A673 (cell line): ENCODE measurements around the gene FYTTD1. TPM values are rescaled to one million over a fixed set of nuclear protein-coding genes. Genes with fewer than 3 reads are reported as not detected.

Source experiments
- BruUV-seq: library from RNA; stranded (reverse); fragments of 400-500 nt; replicated peaks from 2 replicates; lab custom pipeline; 2021; lab: Mats Ljungman, UMichigan
- CTCF ChIA-PET: fragments of 300-600 bp; sonication (Branson Sonifier 250); formaldehyde crosslinking; loops from one replicate; lab custom pipeline; 2022; ENCODE audit warnings: antibody characterized with exemption; lab: Charles Lee
- POLR2A ChIA-PET: fragments of 300-600 bp; sonication (Branson Sonifier 250); formaldehyde crosslinking; loops from one replicate; lab custom pipeline; 2022; ENCODE audit warnings: antibody characterized with exemption; ENCODE audit not compliant: low non-redundant PET; lab: Charles Lee
- DNase-seq: peaks from one replicate; pipeline ENCODE4 v3.0.0-alpha.2; 2015; ENCODE audit warnings: low spot score
- H3K27ac ChIP-seq: fragments of 200-600 bp; sonication (generic); 2 replicates; pipeline ENCODE4 v1.5.1; 2016; ENCODE audit warnings: mixed run types, low read depth, mild to moderate bottlenecking, mixed read lengths, antibody characterized with exemption, low read length; ENCODE audit not compliant: poor library complexity, severe bottlenecking
- H3K27me3 ChIP-seq: fragments of 200-600 bp; sonication (generic); replicated peaks from 2 replicates; pipeline ENCODE4 v1.6.1; 2017; ENCODE audit warnings: mixed run types, low read depth, mild to moderate bottlenecking, mixed read lengths, antibody characterized with exemption, low read length; ENCODE audit not compliant: insufficient read depth, poor library complexity
- H3K36me3 ChIP-seq: fragments of 200-600 bp; sonication (generic); 2 replicates; pipeline ENCODE4 v1.6.1; 2016; ENCODE audit warnings: mixed run types, mild to moderate bottlenecking, mixed read lengths, antibody characterized with exemption, low read length; ENCODE audit not compliant: insufficient read depth, poor library complexity, severe bottlenecking
- H3K4me1 ChIP-seq: fragments of 200-600 bp; sonication (generic); 2 replicates; pipeline ENCODE4 v1.6.1; 2017; ENCODE audit warnings: mixed run types, mild to moderate bottlenecking, mixed read lengths, antibody characterized with exemption, low read length; ENCODE audit not compliant: insufficient read depth, poor library complexity, severe bottlenecking
- H3K4me3 ChIP-seq: fragments of 200-600 bp; sonication (generic); 2 replicates; pipeline ENCODE4 v1.5.1; 2016; ENCODE audit warnings: low read depth, mixed run types, mild to moderate bottlenecking, mixed read lengths, low read length; ENCODE audit not compliant: poor library complexity, severe bottlenecking
- H3K9me3 ChIP-seq: fragments of 200-600 bp; sonication (generic); 2 replicates; pipeline ENCODE4 v1.6.1; 2016; ENCODE audit warnings: mixed run types, low read depth, mild to moderate bottlenecking, mixed read lengths, antibody characterized with exemption, low read length; ENCODE audit not compliant: poor library complexity, severe bottlenecking
- EZH2 ChIP-seq: fragments of 200-600 bp; sonication (generic); IDR thresholded peaks from 2 replicates; pipeline ENCODE4 v1.6.1; 2017; ENCODE audit warnings: borderline replicate concordance, low read depth, mild to moderate bottlenecking, mixed read lengths, antibody characterized with exemption, low read length; ENCODE audit not compliant: poor library complexity, severe bottlenecking
- intact Hi-C: fragments of 100-400 bp; cut with micrococcal nuclease; formaldehyde crosslinking; loops from one replicate; pipeline ENCODE4 v1.10.0; 2022; ENCODE audit not compliant: unreplicated experiment
- total RNA-seq: library from RNA; stranded (reverse); gene quantifications from 2 replicates; pipeline ENCODE4 v1.2.3, GENCODE V29; 2021
- TF ChIP-seq, protein P1 (sequence below): fragments of 300-800, 200-600 bp; sonication (generic); conservative IDR thresholded peaks from 2 replicates; pipeline ENCODE4 v1.5.1; 2017; ENCODE audit warnings: low read depth, mild to moderate bottlenecking, antibody characterized with exemption, low read length, moderate library complexity, mixed read lengths

Gene FYTTD1
- total RNA-seq, 1 experiment from 2014 or later = 89.7 TPM

DNA sequence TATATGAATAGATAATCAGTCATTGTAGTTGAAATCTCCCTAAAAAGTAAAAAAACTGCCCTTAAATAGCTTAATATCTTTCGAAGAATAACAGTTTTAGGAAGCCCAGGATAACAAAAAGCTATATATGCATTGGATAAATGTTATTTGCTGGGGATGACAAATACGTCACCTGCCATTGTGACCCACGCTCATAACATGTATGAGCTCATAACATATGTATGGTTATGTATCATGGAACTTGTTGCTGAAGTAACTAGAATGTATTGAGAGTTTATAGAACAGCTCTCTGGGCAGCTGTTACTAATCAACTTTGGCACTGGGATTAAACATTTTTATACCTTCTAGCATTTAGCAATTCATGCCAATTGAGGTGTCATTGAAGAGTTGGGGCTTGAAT lies 39.6 kb downstream of the FYTTD1 start:
- Histone ChIP-seq H3K4me1 (peaks cover 14% of the 10 kb centered on the region), H3K4me3 (no peak overlapping the region), H3K36me3 (no peaks in the 10 kb centered on the region), H3K27ac (no peak overlapping the region), H3K27me3 (no peaks in the 10 kb centered on the region), H3K9me3 (no peaks in the 10 kb centered on the region)
- CTCF ChIA-PET = no interaction called here
- BruUV-seq = no TSS peak
- intact Hi-C loops = no loop called here
- no peak for DNase-seq
- POLR2A ChIA-PET = interaction anchor here (0.5 kb wide), 1 partner anchor 93 kb away, joined by 4 read pairs; no protein-coding TSS in a partner anchor
- TF ChIP-seq EZH2 = no peak
- TF ChIP-seq, protein P1, sequence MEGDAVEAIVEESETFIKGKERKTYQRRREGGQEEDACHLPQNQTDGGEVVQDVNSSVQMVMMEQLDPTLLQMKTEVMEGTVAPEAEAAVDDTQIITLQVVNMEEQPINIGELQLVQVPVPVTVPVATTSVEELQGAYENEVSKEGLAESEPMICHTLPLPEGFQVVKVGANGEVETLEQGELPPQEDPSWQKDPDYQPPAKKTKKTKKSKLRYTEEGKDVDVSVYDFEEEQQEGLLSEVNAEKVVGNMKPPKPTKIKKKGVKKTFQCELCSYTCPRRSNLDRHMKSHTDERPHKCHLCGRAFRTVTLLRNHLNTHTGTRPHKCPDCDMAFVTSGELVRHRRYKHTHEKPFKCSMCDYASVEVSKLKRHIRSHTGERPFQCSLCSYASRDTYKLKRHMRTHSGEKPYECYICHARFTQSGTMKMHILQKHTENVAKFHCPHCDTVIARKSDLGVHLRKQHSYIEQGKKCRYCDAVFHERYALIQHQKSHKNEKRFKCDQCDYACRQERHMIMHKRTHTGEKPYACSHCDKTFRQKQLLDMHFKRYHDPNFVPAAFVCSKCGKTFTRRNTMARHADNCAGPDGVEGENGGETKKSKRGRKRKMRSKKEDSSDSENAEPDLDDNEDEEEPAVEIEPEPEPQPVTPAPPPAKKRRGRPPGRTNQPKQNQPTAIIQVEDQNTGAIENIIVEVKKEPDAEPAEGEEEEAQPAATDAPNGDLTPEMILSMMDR = no peak

DNA sequence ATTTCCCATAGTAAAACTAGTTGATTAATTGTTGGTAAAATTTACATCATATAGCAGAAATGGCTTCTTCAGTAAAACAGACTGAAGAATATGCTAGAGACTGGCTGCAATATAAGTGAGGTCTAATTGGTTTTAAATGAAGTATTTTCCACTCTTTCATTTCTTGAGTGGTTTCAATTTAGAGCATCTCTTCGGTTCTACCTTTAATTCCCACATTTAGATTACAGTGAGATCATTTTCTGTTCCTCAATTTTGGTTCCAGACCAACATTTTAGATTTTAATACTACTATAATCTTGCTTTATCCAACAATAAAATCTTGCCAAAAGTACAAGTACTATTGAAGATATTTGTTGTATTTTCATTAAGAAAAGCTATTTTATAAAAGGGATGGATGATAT lies 40.4 kb downstream of the FYTTD1 start:
- ChIA-PET POLR2A (no interaction called here), CTCF (no interaction called here)
- H3K9me3 ChIP-seq = no peaks in the 10 kb centered on the region
- intact Hi-C loops = no loop called here
- no peak overlapping the region for H3K27ac ChIP-seq
- H3K4me1 ChIP-seq = peaks cover 14% of the 10 kb centered on the region
- DNase-seq = no peak
- no peaks in the 10 kb centered on the region for H3K36me3 ChIP-seq
- H3K4me3 ChIP-seq = no peak overlapping the region
- BruUV-seq = no TSS peak
- H3K27me3 ChIP-seq = no peaks in the 10 kb centered on the region
- TF ChIP-seq, protein P1 = no peak
- no peak for TF ChIP-seq EZH2

DNA sequence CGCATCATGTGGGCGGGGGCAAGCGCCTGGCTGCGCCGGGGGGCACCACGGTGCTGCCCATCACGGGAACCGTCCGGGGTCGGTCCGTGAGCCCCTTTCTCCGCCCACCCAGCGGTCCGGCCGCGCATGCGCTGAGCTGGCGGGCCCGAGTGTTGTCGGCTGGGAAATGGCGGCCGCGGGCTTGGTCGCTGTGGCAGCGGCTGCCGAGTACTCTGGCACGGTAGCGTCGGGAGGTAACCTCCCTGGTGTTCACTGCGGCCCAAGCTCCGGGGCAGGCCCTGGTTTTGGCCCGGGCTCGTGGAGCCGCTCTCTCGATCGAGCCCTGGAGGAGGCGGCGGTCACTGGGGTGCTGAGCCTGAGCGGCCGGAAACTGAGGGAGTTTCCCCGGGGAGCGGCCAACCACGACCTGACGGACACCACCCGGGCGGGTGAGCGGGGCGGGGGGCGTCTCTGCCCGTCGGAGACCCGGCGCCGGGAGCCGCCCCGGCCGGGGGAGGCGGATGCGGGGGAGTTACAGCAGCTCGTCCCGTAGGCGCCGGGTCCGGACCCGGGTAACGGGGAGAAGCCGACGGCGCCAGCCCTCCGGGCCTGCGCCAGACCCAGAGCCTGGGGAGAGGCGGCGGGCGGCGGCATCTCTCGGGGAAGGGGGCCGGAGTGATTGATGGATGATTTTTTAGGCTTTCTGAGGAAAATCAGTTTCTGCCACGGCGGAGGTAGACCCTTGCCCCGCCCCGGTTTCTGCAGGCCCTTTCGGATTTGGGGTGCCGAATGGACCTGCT lies 41.6 kb downstream of the FYTTD1 start, which contains the start of gene LRCH3:
TSS of gene LRCH3 (plus strand) at position 142 of the 779 bp plus-strand sequence. CDS start at position 167, 25 bp downstream.
- DNase-seq = peak; percentile 87
- Histone ChIP-seq H3K4me3 (peak within 1 kb of the TSS; percentile 97), H3K27ac (peak within 1 kb of the TSS; percentile 97), H3K4me1 (peaks cover 14% of the 10 kb centered on the region), H3K9me3 (no peaks in the 10 kb centered on the region), H3K36me3 (no peaks in the 10 kb centered on the region), H3K27me3 (no peaks in the 10 kb centered on the region)
- intact Hi-C loops = no loop called here
- no peak for TF ChIP-seq EZH2
- TF ChIP-seq, protein P1 = no peak
- ChIA-PET CTCF (no interaction called here), POLR2A (interaction anchor here (0.6 to 0.9 kb wide), 2 partner anchors 10 to 59 kb away, joined by 4 to 22 read pairs; no protein-coding TSS in a partner anchor)
- no TSS peak for BruUV-seq
